Heart left ventricle (tissue), 16 donors: ENCODE results near the gene FAM25A. TPM values are rescaled to one million over a fixed set of nuclear protein-coding genes. Genes with fewer than 3 reads are reported as not detected.

Experiments
- ATAC-seq, 4 donors: fragments of 200-7000 bp; cut with Tn5 transposase; one replicate each; pipeline ENCODE4 v1.9.1; 2020 to 2022; ENCODE audit warnings: moderate library complexity in 4 of 4, mild to moderate bottlenecking in 3 of 4, moderate number of reproducible peaks in 1 of 4
- DNase-seq, 5 donors: peaks; one replicate each; pipeline ENCODE4 v3.0.0-alpha.2; 2020
- H3K27ac ChIP-seq, 12 donors: fragments of 200-600 bp; sonication (generic) in 4 of 12; one replicate each; pipeline versions ENCODE4 v1.5.0 to v1.8.0; 2016 to 2022; ENCODE audit warnings: mild to moderate bottlenecking in 2 of 12
- H3K27me3 ChIP-seq, 9 donors: fragments of 200-600 bp; sonication (generic) in 2 of 9; one replicate each; pipeline versions ENCODE4 v1.5.1 to v1.8.0; 2016 to 2022; ENCODE audit warnings: mild to moderate bottlenecking in 3 of 9
- H3K36me3 ChIP-seq, 9 donors: fragments of 200-600 bp; sonication (generic) in 2 of 9; one replicate each; pipeline versions ENCODE4 v1.5.0 to v1.8.0; 2018 to 2022; ENCODE audit warnings: mild to moderate bottlenecking in 2 of 9
- H3K4me1 ChIP-seq, 12 donors: fragments of 200-600 bp; sonication (generic) in 4 of 12; one replicate each; pipeline versions ENCODE4 v1.5.0 to v1.8.0; 2016 to 2022; ENCODE audit warnings: mild to moderate bottlenecking in 3 of 12
- H3K4me3 ChIP-seq, 12 donors: fragments of 200-600 bp; sonication (generic) in 4 of 12; one replicate each; pipeline versions ENCODE4 v1.5.0 to v1.8.0; 2017 to 2022; ENCODE audit warnings: mild to moderate bottlenecking in 9 of 12, moderate library complexity in 4 of 12
- H3K9me3 ChIP-seq, 12 donors: fragments of 200-600 bp; sonication (generic) in 4 of 12; one replicate each; pipeline versions ENCODE4 v1.5.0 to v1.8.0; 2016 to 2022; ENCODE audit warnings: mild to moderate bottlenecking in 1 of 12
- POLR2A ChIP-seq, 2 donors: fragments of 450-650 bp; IDR thresholded peaks; one replicate each; pipeline ENCODE4 v1.6.1; 2017; ENCODE audit warnings: antibody characterized with exemption in 2 of 2, mild to moderate bottlenecking in 2 of 2, moderate library complexity in 2 of 2
- WGBS, 4 donors: extraction: QIAGEN DNeasy Blood & Tissue Kit in 2 of 4; methylation state at CpG; one replicate each; pipeline versions ENCODE4 v1.1.5 to v1.1.7; 2013 to 2018; 5-methylcytosine and 5-hydroxymethylcytosine counted together
- intact Hi-C, 10 donors: fragments of 100-400 bp; cut with DNase I; formaldehyde crosslinking; loops; one replicate each; pipeline versions ENCODE4 v1.11.1 to v1.14.2; 2022
- polyA plus RNA-seq, 2 donors: library from polyadenylated mRNA; stranded (reverse); fragments of 200-250 nt; gene quantifications; one replicate each; pipeline ENCODE4 v1.2.3, GENCODE V29; 2013
- total RNA-seq, 9 donors: library from RNA; depleted of rRNA in 2 of 9; stranded (reverse); fragments of >200 nt in 2 of 9; fragmentation: NEBNext Ultra II Directional in 3 of 9; extraction: Animal tissue kit (Norgen Biotek cat#: 25700) in 3 of 9; gene quantifications; one replicate each; pipeline versions ENCODE4 v1.1.0 to v1.2.4, GENCODE V29; 2016 to 2023
- TF ChIP-seq, protein P1 (sequence below), 12 donors: fragments of 200-600 bp; sonication (generic) in 4 of 12; IDR thresholded peaks; one replicate each; pipeline versions ENCODE4 v1.5.0 to v1.8.0; 2018 to 2022; ENCODE audit warnings: antibody characterized with exemption in 12 of 12, mild to moderate bottlenecking in 5 of 12
- donor health status: ischemic (EF 13 %, LVEDD 7.1; RV severe dilation, severe dysfunction).
- donor health status: healthy with polysubstance abuse.
- donor health status: DM: no; HTN: yes; CAD: no.
- donor health status: DM: no; HTN: no; CAD: no.
- donor health status: ischemic (EF 25% LVEDD 6.9; RV normal size, moderate dysfunction).
- donor health status: ischemic (EF 25% LVEDD 5.7; RV mildly dilated, moderate dysfunction).
- donor health status: healthy.
- donor health status: DM: yes; HTN: yes; CAD: no.
- donor health status: ischemic (EF 35%, LVEDD 5.7; RV mildly dilated, moderate dysfunction).
- donor health status: nonischemic (EF 11% LVEDD 7.7; RV severe dilation, severe dysfunction).
- donor health status: DM: yes; HTN: yes; CAD: no.
- donor health status: PGD.
- donor health status: ischemic (EF 29% LVEDD 5.4; RV normal size, mild dysfunction).
- donor health status: nonischemic (EF 23%, LVEDD 6.1; RV moderate dilation, normal function).

FAM25A gene
- total and polyA plus RNA-seq, 11 donors = not detected

DNA sequence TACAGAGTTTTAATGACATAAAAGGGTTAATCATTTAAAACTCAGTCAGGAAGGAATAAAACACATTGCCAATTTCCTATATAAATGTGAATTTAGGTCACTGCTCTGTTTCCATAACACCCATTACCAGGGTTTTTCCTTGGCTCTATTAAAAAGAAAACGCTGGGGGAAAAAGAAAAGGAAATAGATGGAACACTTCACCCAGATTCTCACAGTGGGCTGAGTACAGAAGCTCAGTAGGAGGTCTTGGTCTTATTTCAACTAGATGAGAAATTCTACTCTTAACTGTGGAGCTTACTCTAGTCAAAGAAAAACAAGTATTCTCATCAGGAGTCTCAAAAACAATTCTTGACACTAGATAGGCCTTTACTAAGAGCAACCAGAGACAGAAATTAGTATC is 38.1 kb downstream of the FAM25A start:
- Histone ChIP-seq H3K27me3 (no peaks in the 10 kb centered on the region), H3K27ac (no peak overlapping the region), H3K4me1 (peaks cover 0 to 25% (median 6%) of the 10 kb centered on the region in 12 donors), H3K36me3 (peaks cover 0 to 100% (median 90%) of the 10 kb centered on the region in 9 donors), H3K4me3 (no peak overlapping the region), H3K9me3 (no peaks in the 10 kb centered on the region)
- TF ChIP-seq, protein P1, sequence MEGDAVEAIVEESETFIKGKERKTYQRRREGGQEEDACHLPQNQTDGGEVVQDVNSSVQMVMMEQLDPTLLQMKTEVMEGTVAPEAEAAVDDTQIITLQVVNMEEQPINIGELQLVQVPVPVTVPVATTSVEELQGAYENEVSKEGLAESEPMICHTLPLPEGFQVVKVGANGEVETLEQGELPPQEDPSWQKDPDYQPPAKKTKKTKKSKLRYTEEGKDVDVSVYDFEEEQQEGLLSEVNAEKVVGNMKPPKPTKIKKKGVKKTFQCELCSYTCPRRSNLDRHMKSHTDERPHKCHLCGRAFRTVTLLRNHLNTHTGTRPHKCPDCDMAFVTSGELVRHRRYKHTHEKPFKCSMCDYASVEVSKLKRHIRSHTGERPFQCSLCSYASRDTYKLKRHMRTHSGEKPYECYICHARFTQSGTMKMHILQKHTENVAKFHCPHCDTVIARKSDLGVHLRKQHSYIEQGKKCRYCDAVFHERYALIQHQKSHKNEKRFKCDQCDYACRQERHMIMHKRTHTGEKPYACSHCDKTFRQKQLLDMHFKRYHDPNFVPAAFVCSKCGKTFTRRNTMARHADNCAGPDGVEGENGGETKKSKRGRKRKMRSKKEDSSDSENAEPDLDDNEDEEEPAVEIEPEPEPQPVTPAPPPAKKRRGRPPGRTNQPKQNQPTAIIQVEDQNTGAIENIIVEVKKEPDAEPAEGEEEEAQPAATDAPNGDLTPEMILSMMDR (IDR thresholded peaks at IDR 0.05) = no peak
- no peak for TF ChIP-seq POLR2A (IDR thresholded peaks at IDR 0.05)
- intact Hi-C loops = no loop called here
- 41 to 68% (median 65%) methylated on average over 1 of the region's 1 CpG for WGBS, 4 donors
- no peak for ATAC-seq
- no peak for DNase-seq

DNA sequence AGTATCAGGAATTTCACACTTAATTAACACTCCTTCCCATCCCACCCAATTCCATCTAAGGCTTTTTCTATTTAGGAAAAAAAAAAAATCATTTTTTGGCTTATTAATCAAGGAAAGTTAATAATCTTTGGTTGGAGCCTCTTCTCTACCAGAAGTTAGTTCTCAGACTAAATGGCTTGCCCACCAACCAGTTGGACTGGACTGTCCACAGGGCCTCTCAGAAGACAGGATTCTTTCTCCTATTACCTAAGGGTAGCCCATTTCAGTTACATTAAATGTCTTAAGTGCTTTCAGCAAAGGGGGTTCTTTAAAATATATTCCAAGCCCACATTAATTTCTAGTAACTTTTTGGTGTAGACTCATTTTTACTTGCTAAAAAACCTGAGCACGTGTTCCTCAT is 39.3 kb downstream of the FAM25A start:
- Histone ChIP-seq H3K4me3 (no peak overlapping the region), H3K36me3 (peaks cover 0 to 100% (median 90%) of the 10 kb centered on the region in 9 donors), H3K27me3 (no peaks in the 10 kb centered on the region), H3K4me1 (peaks cover 0 to 13% (median 0%) of the 10 kb centered on the region in 12 donors), H3K9me3 (no peaks in the 10 kb centered on the region), H3K27ac (no peak overlapping the region)
- intact Hi-C loops = no loop called here
- TF ChIP-seq, protein P1 (IDR thresholded peaks at IDR 0.05) = no peak
- TF ChIP-seq POLR2A (IDR thresholded peaks at IDR 0.05) = no peak
- WGBS, 4 donors = 99 to 100% (median 99%) methylated on average over 1 of the region's 1 CpG
- no peak for DNase-seq
- ATAC-seq = no peak

GRCh38 chr10:87060280-87060928 is 40.3 kb downstream of the FAM25A start:
- no peaks in the 10 kb centered on the region for H3K9me3 ChIP-seq
- TF ChIP-seq POLR2A (IDR thresholded peaks at IDR 0.05) = no peak
- TF ChIP-seq, protein P1 (IDR thresholded peaks at IDR 0.05) = no peak
- intact Hi-C loops = no loop called here
- peaks cover 0 to 100% (median 93%) of the 10 kb centered on the region in 9 donors for H3K36me3 ChIP-seq
- no peak overlapping the region for H3K4me3 ChIP-seq
- no peaks in the 10 kb centered on the region for H3K27me3 ChIP-seq
- 92 to 94% (median 93%) methylated on average over 6 of the region's 6 CpGs for WGBS, 4 donors
- no peak for ATAC-seq
- H3K27ac ChIP-seq = no peak overlapping the region
- H3K4me1 ChIP-seq = peaks cover 0 to 3% (median 0%) of the 10 kb centered on the region in 12 donors
- no peak for DNase-seq

- H3K36me3 ChIP-seq = peaks cover 7 to 100% (median 96%) of the 10 kb centered on the region in 9 donors
- no peak overlapping the region for H3K4me3 ChIP-seq
- no peak for TF ChIP-seq POLR2A (IDR thresholded peaks at IDR 0.05)
- TF ChIP-seq, protein P1 (IDR thresholded peaks at IDR 0.05) = no peak
- WGBS, 4 donors = 82 to 87% (median 83%) methylated on average over 5 of the region's 5 CpGs
- intact Hi-C loops = no loop called here
- H3K4me1 ChIP-seq = no peaks in the 10 kb centered on the region
- DNase-seq = no peak
- no peaks in the 10 kb centered on the region for H3K9me3 ChIP-seq
- H3K27ac ChIP-seq = no peak overlapping the region
- no peak for ATAC-seq
- no peaks in the 10 kb centered on the region for H3K27me3 ChIP-seq
Observed at GRCh38 chr10:87064651-87065050, 44.6 kb downstream of the FAM25A start.
